Uterus (tissue), 2 donors: ENCODE measurements around the gene UFSP1.

Experiments used
- CTCF ChIP-seq, 4 experiments: fragments of 200-600 bp in 2 of 4; fragments of 450-650 bp in 2 of 4; sonication (generic) in 2 of 4; IDR thresholded peaks; one replicate each; pipeline ENCODE4 v1.5.1; 2016 to 2019; ENCODE audit warnings: antibody characterized with exemption in 4 of 4, mild to moderate bottlenecking in 2 of 4, moderate library complexity in 1 of 4
- POLR2A ChIP-seq, 2 donors: fragments of 450-650 bp; IDR thresholded peaks; one replicate each; pipeline ENCODE4 v1.6.1; 2016; ENCODE audit warnings: antibody characterized with exemption in 2 of 2, mild to moderate bottlenecking in 1 of 2, moderate library complexity in 1 of 2

GRCh38 chr7:100894860-100895700 lies 5.6 kb upstream of the UFSP1 start:
- TF ChIP-seq CTCF (IDR thresholded peaks at IDR 0.05) (peak; percentile 76 to 85 (median 79)), POLR2A (IDR thresholded peaks at IDR 0.05) (no peak)
